Stimulated activated CD8-positive, alpha-beta memory T cell treated with anti-CD3 and anti-CD28 coated beads, Interleukin-2, amount 100 ng/mL, for 1 hour (primary cell): ENCODE measurements around the gene JTB.
"Not testable (repeated sequence)": the region's sequence is repeated elsewhere in the genome, so short reads cannot be mapped to it uniquely, and the experiment has no call there.

Experiments
- DNase-seq, 2 donors: peaks; one replicate each; pipeline ENCODE4 v3.0.0-alpha.2; 2020; ENCODE audit warnings: low read depth in 2 of 2

JTB gene

DNA sequence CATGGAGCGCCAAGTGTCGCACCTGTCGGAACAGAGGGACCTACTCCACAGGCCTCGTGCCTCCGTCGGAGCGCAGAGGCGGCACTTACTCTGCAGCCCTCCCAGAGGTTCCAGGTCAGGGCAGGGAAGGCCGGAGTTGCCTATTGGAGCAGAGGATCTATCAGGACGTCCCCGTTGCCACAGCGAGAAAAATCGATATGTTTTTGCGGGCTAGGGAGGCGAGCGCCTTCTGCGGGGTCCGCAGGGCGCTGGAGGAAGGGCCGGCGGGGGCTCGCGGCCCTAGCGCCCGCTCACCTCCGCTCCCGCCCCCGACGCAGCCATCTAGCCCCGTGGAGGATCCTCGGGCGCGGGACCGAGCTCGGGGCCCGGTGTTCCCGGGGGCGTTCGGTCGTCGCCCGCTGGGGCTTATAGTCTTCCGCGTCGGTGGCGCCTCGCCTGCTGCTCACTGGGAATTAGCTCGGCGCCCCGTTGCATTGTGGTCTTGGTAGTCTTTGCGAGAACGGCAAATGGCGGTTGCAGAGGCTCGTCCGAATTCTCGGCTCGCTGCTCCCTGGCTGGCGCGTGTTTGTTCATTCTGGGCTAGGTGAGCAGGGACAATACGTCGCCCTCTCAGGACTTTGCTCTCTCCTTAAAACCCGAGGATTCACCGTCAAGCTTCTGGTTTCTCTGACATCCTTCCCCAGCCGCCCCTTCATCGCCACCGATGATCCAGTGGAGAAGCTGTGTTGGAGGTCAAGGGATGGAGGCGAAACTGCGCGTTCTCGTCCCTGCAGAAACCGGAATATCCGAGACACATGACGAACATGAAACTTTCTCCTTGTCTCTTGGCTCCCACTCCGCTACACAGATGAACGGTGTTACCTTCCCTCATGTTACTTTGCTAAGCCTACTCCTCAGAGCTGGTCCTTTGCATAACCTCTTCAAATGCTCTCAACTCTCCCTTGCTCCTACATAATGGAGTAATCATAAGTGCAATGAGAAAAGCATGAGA is at the start of gene JTB:
TSS of gene JTB (minus strand) at position 425 of the 991 bp plus-strand sequence. CDS start at position 3, 422 bp downstream.
- peak; percentile 52 to 69 for DNase-seq

DNA sequence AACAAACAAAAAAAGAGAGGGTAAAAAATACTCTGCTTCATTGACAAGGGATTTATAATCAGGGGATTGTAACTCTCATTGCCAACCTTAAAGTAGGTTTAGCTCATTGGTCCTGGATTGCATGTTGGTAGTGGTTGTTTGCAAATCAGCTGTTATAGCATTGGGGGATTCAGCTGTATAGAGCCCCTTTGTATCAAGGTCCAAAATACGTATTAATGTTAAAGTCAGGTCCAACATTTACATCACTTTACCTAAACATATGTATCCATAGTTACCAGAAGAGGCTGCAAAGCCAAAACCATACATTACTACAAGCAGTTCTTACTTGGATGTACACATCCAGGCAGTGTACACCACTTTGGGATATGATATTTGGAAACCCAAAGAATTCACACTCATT is 42.5 kb upstream of the JTB start:
- DNase-seq, result no peak

DNA sequence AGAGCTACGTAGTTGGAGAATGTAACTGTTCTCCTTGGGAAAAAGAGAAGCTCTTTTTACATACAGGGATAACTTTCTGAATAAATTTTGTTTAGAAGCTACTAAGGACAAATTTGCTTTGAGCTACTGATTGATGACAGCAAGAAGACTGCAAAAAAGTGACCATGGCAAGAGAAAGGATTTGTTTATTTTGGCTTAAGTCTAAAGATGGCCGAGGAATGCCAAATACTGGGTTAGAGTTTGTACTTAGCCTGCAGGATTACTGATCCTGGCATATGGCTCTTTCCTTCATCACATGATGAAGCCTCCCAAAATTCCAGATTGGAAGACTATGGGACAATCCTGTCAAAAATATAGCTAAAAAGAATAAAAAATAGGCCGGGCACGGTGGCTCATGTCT is 41.8 kb upstream of the JTB start:
- no peak for DNase-seq

DNA sequence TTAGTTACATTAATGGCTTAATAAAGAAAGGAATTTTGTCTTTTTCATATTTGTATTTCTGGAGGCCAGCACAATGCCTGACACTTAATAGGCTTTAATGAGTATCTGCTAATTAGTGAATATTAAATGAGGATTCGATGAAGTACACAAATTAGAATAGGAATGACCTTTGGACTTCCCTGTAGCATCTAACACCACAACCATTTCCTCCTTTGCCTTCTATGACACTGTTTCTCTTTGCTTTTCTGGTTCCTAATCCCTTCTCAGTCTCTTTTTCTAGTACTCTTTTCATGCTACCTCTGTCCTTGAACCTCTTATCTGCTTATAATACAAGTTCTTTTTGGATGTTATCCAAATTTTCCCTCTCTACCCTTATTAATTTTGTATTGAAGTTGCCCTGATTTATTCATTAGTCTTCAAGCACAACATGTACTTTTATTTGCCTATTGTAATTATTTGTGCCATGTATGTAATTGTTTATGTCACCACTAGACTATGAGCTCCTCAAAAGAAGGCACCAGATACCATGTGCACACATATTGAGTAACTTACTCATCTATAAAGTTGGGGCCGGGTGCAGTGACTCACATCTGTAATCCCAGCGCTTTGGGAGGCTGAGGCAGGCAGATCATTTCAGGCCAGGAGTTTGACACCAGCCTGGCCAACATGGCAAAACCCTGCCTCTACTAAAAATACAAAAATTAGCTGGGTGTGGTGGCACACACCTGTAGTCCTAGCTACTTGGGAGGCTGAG is 36.9 kb upstream of the JTB start:
- no peak for DNase-seq

GRCh38 chr1:154012543-154012942 is 35.1 kb upstream of the JTB start:
- DNase-seq, result not testable (repeated sequence)

GRCh38 chr1:154012129-154012528 is 34.7 kb upstream of the JTB start:
- DNase-seq, result no peak

DNA sequence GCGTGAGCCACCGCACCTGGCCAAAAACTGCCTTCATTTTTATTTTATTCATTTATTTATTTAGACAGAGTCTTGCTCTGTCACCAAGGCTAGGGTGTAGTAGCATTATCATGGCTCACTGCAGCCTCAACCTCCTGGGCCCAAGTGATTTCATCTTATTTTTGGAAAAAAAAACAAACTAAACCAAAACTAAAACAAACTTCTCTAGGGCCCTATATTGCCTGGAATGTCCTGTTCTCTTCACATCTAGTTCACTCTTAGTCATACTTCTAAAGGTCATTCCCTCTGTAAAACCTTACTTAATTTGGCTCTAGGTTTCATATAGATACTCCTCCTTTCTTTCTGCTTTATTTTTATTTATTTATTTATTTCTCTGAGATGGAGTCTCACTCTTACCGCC is 28.7 kb upstream of the JTB start:
- no peak for DNase-seq

GRCh38 chr1:154000420-154000819 is 22.9 kb upstream of the JTB start:
- DNase-seq, result no peak

DNA sequence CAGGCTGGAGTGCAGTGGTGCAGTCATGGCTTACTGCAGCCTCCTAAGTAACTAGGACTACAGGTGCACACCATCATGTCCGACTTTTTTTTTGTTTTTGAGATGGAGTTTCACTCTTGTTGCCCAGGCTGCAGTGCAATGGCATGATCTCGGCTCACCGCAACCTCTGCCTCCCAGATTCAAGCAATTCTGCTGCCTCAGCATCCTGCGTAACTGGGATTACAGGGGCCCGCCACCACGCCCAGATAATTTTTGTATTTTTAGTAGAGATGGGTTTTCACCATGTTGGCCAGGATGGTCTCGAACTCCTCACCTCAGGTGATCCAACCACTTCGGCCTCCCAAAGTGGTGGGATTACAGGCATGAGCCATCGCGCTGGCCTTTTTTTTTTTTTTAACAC is 19.4 kb upstream of the JTB start:
- not testable (repeated sequence) for DNase-seq

GRCh38 chr1:153995640-153996039 is 18.2 kb upstream of the JTB start:
- DNase-seq, result no peak

GRCh38 chr1:153995202-153995601 is 17.7 kb upstream of the JTB start:
- DNase-seq, result no peak

DNA sequence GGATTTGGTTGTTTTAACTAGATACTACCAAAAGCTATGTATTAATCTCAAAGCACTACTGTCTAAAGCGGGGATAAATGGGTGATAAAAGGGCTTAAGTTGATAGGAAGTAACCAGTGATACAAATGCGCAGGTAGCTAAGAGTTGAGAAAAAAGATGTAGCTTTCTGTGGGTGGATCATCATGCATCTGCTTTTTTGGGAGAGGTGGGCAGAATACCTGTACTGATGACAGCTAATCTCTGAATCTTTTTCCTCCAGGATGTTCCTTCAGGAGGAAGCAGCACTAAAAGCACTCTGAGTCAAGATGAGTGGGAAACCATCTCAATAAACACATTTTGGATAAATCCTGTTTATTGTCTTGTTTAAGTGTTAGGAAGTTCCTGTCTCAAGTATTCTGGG is 14.3 kb upstream of the JTB start:
- DNase-seq, result no peak

GRCh38 chr1:153991151-153991630 is 13.7 kb upstream of the JTB start:
- DNase-seq, result no peak

DNA sequence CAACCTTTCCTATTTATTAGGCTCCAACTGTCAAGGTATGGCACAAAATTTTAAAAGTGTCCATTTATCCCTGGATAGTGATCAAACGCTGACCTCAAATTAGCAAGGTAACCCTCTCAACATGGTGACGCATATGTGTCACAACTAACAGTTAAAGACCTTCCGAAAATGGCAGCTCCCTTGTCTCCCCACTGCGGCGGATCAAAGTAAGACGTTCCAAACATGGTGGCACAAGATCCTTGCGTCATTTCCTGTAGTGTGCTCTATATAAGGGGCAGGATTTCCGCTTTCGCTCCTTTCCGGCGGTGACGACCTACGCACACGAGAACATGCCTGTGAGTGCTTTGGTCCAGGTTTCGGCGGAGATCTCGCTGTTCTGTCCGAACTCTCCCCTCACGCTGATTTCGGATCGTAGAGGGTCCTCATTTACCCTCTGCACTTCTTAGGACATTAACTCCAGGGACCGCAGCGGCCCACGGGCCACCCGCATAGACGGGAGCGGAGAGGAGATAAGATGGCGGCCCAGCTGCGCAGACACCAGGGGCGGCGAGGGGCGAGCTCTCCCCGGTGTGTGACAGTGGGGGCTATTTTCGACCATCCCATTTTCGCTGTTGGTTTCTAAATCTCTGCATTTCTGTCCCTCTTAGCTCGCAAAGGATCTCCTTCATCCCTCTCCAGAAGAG is 13.1 kb upstream of the JTB start, which contains the start of gene RPS27:
TSS of gene RPS27 (plus strand) at position 295 of the 683 bp plus-strand sequence. CDS start at position 330, 35 bp downstream.
- DNase-seq, result peak; percentile 64 to 74

GRCh38 chr1:153987621-153988020 is 10.1 kb upstream of the JTB start:
- DNase-seq, result no peak

DNA sequence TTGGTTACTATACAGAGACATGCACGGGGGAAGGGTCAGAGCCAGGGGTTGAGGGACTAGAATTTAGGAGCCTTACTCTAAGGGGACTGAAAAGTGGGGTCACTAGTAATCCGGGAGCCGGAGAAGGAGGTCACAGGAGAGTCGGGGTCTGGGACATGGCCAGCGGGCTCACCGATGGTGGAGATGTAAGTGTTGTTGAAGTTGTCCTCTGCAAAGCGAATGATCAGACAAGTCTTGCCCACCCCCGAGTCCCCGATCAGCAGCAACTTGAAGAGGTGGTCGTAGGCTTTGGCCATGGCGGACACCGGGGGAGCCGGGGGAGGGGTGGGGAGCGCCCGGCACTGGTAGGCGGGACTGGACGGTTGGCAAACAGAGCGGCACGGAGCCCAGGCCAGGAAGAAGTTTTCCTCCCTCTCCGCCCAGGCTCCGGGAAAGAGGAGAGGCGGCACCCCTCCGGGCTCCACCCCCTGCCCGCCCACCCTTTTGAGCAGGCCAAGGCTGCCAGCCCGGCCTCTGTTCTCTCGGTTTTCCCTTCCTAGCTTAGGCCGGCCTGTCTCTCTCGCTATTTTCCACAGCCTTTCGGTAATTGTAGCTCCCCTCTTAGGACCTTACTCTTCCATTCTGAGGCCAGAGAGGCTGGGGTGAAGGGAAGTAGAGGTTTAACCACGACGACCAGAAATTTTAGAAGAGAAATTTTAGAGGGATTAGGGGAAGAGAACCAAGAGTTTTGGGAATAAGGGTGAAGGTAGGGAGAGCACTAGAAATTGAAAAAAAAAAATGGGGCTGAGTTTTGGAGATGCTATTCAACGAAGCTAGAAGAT is 8.7 kb upstream of the JTB start, which contains the start of gene RAB13:
TSS of gene RAB13 (minus strand) at position 399 of the 821 bp plus-strand sequence. CDS start at position 296, 103 bp downstream.
- no peak for DNase-seq

- no peak for DNase-seq
Observed at GRCh38 chr1:153985341-153985912, 8.0 kb upstream of the JTB start.

DNA sequence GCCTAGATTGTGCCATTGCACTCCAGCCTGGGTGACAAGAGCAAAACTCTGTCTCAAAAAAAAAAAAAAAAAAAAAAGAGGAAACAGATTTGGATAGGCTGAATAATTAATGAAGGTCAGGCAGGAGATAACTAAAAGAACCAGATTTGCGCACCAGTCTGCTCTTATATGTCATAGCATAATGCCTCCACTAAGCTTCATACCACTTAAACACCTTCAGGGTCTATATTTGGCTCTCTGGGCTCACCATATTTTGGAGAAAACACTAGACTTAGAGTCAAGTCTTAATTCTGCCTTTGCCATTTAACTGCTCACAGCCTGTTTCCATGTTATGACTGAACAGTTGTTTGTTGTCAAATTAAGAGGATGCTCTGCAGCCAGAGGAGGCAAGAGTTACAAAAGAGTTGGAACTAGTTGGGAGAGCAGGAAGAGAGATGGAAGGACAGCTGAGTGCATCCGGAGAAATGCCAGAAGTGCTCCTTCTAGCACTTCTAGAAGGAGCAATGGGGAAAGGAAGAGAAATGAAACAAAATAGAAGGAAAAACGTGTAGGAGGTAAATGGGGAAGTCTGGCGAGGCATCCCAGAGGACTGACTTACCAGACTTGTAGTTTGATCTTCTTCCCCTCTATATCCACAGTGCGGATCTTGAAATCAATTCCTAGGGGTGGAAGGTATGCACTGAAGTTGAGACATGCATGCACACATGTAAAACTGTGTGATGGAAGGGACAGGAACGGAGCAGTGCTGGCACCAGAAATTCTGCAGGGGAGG is 6.8 kb upstream of the JTB start:
- DNase-seq, result no peak

DNA sequence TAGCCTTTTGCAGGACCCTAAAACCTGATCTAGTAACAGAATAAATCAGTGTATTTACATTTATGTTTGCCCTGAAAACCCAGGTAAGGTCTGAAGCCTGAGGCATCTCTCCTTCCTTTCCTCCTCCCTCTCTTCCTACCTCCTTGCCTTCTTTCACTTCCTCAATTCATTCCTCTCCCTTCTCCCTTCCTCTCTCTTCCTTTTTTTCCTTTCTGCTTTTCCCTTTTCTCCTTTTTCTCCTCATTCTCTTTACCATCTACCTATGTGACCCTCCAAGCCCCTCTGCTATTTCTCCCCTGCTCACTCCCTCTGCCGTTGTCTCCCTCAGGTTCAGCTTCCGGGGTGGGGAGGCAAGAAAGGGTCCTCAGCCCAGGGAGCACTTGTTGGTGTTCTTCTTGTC is 4.3 kb upstream of the JTB start:
- DNase-seq, result not testable (repeated sequence)

- not testable (repeated sequence) for DNase-seq
Observed at GRCh38 chr1:153979091-153979490, 1.6 kb upstream of the JTB start.
